GM12872 (cell line): ENCODE results near the gene PON1.

Source experiments
- TF ChIP-seq, protein P1 (sequence below): IDR thresholded peaks from 3 replicates; pipeline ENCODE4 v1.5.1; 2011; ENCODE audit warnings: low read depth, mild to moderate bottlenecking, low read length, moderate library complexity; ENCODE audit not compliant: insufficient read depth

Gene PON1

DNA sequence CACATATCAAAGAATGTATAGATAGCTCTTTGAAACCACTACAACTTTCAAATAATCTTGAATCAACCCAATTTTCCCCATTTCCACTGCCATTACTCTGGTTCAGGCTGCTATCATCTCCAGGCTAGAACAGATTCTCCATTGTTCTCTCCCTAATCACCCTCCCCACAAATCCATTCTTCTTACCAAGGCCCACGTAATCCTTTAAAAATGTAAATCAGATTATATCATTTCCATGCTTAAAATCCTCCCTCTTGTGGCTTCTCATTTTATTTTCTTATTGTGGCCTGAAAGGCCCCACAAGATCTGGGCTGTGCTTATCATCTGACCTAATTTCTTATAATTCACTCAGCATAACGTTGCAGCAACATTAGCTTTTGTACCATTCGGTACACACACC is 3.0 kb upstream of the PON1 start:
- TF ChIP-seq, protein P1, sequence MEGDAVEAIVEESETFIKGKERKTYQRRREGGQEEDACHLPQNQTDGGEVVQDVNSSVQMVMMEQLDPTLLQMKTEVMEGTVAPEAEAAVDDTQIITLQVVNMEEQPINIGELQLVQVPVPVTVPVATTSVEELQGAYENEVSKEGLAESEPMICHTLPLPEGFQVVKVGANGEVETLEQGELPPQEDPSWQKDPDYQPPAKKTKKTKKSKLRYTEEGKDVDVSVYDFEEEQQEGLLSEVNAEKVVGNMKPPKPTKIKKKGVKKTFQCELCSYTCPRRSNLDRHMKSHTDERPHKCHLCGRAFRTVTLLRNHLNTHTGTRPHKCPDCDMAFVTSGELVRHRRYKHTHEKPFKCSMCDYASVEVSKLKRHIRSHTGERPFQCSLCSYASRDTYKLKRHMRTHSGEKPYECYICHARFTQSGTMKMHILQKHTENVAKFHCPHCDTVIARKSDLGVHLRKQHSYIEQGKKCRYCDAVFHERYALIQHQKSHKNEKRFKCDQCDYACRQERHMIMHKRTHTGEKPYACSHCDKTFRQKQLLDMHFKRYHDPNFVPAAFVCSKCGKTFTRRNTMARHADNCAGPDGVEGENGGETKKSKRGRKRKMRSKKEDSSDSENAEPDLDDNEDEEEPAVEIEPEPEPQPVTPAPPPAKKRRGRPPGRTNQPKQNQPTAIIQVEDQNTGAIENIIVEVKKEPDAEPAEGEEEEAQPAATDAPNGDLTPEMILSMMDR: no peak

DNA sequence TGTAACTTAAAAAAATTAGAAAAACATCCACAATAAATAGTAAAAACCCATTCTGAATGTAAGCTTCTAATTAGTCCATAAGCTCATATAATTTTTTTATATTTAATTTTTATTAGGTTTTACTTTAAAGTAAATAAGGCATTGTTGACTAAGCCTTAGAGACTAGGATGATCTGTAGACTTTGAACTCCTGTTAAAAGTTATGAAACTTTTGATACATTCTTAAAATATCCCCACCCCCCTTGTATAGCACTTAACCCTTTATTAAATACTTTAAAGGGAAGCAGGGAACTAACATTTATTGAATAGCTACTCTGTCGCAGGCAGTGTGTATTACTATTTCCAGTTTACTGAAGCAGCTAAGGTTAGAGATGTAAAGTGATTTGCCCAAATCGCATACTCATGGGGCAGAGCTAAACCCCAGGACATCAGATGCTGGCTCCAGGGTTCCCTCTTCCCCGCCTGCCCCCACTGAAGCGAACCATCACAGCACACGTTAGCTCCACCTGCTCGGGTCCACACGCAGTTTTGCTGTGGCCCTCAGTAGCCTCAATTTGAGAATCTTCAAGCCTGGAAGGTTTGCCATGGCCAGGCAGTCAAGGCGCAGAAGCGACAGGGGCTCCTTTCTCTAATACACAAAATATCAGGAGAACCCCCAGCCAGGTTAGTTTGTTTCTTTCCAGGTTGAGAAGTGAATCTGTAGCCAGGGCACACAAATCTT is 762 bp downstream of the PON1 start:
- TF ChIP-seq, protein P1: no peak

DNA sequence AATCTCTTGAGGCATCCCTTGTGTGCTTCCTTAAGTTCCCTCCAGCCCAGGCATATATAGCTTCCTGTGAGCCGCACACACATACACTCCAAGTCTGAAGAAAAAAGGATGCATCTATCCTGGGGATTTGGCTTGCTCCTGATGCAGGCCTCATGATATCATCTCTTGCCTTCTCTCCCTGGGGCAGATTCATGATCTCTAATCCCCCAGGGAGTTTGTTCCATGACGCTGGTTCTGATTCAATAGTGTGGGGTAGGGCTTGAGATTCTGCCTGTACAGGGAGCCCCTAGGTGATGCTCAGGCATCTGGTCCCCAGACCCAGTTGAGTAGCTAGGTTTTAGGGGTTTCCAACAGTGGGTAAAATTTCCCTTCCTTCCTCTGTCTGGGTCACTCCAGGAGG is 1.5 kb downstream of the PON1 start:
- TF ChIP-seq, protein P1: no peak

DNA sequence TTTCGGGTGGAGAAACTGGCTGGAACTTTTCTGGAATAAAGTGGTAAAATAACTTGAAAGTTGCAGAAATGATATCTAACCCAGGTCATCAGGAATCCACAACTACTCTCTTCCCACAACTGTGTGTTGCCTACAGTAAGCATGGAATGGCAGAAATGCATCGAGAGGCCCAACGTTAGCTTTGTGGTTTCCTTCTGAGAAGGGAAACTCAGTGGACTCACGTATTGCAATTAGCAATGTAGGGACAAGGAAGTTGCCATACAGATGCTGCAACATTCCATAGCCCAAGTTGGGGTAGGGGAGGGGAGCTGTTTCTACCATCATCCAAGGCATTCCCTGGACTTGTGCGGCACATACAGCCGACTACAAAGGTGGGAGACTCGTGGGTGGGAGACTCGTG is 1.9 kb downstream of the PON1 start:
- TF ChIP-seq, protein P1: no peak

DNA sequence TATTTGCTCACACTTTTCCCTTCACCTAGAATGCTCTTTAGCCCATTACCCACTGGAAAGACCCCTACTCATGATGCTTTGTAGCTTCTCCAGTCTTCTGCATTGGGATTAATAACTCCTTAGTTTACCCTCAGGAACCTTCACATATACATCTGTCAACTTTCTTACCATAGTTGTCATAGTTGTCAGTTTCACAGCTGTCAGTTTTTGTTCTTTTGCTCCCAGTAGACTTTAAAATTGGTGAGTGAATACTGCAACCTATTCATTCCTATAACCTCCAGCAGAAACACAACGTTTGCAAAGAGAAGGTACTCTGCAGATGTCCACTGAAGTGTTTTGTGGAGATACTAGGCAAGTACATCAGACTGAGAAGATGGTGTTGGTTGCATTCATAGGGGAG is 2.6 kb downstream of the PON1 start:
- TF ChIP-seq, protein P1: no peak

DNA sequence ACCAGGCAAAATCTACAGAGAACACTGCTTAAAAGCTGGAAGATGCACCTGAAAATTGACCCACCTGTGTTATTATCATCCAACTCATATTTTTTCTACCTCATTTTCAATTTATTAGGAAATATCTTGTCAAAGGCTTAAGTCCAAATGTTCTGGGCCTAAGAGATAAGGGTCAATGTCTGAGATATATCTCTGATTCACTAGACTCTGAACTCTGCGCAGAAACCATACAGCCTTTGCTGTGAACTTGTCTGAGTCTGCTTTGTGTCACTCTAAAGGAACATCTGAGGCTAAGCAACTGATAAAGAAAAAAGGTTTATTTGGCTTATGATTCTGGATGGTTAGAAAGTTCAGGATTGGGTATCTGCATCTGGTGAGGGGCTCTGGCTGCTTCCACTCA is 3.7 kb downstream of the PON1 start:
- TF ChIP-seq, protein P1: no peak

DNA sequence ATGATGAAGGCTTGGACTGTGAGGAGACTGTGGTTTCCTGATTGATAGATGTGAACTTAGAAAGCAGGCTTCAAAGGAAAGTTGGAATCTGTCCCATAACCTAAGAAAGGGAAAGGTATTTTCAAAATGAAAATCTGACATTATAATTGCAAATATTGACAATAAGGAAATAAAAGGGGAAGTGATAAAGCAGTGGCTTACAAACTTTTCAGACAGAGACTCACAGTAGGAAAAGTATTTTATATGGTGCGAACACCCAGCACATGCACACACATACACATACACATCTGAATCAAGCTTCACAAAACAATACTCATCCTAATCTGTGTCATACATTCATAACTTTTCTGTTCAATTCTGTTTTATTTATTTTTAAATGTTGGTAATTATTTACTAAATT is 4.8 kb downstream of the PON1 start:
- TF ChIP-seq, protein P1: no peak
